ENCODE data around the gene TRMT2A. TPM values are rescaled to one million over a fixed set of nuclear protein-coding genes. Genes with fewer than 3 reads are reported as not detected.

TRMT2A gene
- total RNA-seq, 4 donors from 2014 or later, result 33.0 to 62.9 (median 46.7) TPM

- TF ChIP-seq CTCF (IDR thresholded peaks at IDR 0.05; ENCODE audit: low read depth), result no peak
These were observed 15.4 kb downstream of the TRMT2A start for GRCh38 chr22:20101638-20102037.

- no peak for TF ChIP-seq CTCF (IDR thresholded peaks at IDR 0.05; ENCODE audit: low read depth)
These were observed 17.8 kb downstream of the TRMT2A start for GRCh38 chr22:20099099-20099711.

GRCh38 chr22:20096574-20097420 lies 20.2 kb downstream of the TRMT2A start:
- no peak for TF ChIP-seq CTCF (IDR thresholded peaks at IDR 0.05; ENCODE audit: low read depth)

- no peak for TF ChIP-seq CTCF (IDR thresholded peaks at IDR 0.05; ENCODE audit: low read depth)
These were observed 21.5 kb downstream of the TRMT2A start for GRCh38 chr22:20095521-20095920.

GRCh38 chr22:20094197-20094807 lies 22.7 kb downstream of the TRMT2A start:
- no peak for TF ChIP-seq CTCF (IDR thresholded peaks at IDR 0.05; ENCODE audit: low read depth)

DNA sequence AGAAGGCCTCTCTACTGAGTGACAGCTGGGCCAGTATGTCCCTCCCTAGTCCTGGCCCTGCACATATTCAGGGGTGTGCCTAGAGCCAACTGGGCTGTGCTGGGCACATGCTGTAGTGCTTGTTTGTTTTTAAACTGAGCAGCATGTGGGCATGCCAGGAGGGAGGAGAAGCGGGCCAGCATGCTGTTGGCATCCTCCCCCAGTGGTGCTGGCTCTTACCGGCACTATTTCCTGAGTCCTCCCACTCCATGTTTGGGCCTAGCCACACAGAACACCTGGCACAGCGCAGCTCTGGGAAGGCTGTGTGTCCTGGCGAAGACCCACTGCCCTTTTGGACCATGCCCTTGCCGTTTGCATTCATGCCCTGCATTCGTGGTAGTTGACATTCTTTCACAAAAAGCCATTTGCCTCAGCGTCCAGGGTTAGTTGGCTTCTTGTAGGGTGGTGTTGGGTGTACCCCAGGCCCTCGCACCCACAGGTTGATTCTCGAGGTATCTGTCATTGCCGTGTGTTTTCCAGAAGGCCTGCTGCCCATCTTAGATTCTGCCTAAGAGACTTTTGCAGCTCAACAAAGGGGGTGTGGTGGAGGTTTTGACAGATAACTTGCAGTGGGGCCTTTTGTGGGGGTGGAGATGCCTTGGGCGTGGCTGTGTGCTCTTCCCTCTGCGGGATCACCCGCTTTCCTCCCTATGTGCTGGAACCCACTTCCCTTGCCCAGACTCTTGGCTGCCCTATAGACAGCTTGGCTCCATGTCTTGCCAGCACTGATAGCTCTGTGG lies 23.4 kb downstream of the TRMT2A start:
- TF ChIP-seq CTCF (IDR thresholded peaks at IDR 0.05; ENCODE audit: low read depth), result no peak
